ENCODE data around the gene NPRL2.

Gene NPRL2

GRCh38 chr3:50365080-50365841, 14.7 kb upstream of the NPRL2 start:
- Histone ChIP-seq H3K9me3 (ENCODE audit: insufficient read depth, low read length) (no peaks in the 10 kb centered on the region), H2AFZ (ENCODE audit: low read depth, low read length, severe bottlenecking) (peak overlapping the region; percentile 91), H4K20me1 (ENCODE audit: low read depth, low read length) (no peaks in the 10 kb centered on the region), H3K9me2 (replicated peaks; ENCODE audit: insufficient read depth, low read length) (no peaks in the 10 kb centered on the region), H3F3A (ENCODE audit: insufficient read depth) (no peaks in the 10 kb centered on the region), H3K4me2 (ENCODE audit: low read depth, low read length, poor library complexity, severe bottlenecking) (peak overlapping the region; percentile 73), H3K27me3 (ENCODE audit: low read length) (no peaks in the 10 kb centered on the region), H3K9ac (ENCODE audit: low read length) (peak overlapping the region; percentile 52), H3K36me3 (ENCODE audit: low read length) (no peaks in the 10 kb centered on the region), H3K27ac (ENCODE audit: low read depth, low read length) (no peak overlapping the region), H3K4me3 (ENCODE audit: insufficient read depth, low read length, poor library complexity, severe bottlenecking) (peak overlapping the region; percentile 49), H3K79me2 (ENCODE audit: insufficient read depth, low read length) (no peaks in the 10 kb centered on the region)
- TF ChIP-seq EZH2phosphoT487 (conservative IDR thresholded peaks at IDR 0.05; ENCODE audit: low read length) = no peak
- no peak for TF ChIP-seq CTCF (IDR thresholded peaks at IDR 0.05; ENCODE audit: insufficient read depth, low read length, poor library complexity, severe bottlenecking)

- Histone ChIP-seq H3K27ac (ENCODE audit: low read depth, low read length) (no peak overlapping the region), H3K27me3 (ENCODE audit: low read length) (no peaks in the 10 kb centered on the region), H4K20me1 (ENCODE audit: low read depth, low read length) (no peaks in the 10 kb centered on the region), H3K9me3 (ENCODE audit: insufficient read depth, low read length) (no peaks in the 10 kb centered on the region), H3K4me3 (ENCODE audit: insufficient read depth, low read length, poor library complexity, severe bottlenecking) (no peak overlapping the region), H2AFZ (ENCODE audit: low read depth, low read length, severe bottlenecking) (no peak overlapping the region), H3K4me2 (ENCODE audit: low read depth, low read length, poor library complexity, severe bottlenecking) (no peak overlapping the region), H3K9ac (ENCODE audit: low read length) (no peak overlapping the region), H3K9me2 (replicated peaks; ENCODE audit: insufficient read depth, low read length) (no peaks in the 10 kb centered on the region), H3F3A (ENCODE audit: insufficient read depth) (no peaks in the 10 kb centered on the region), H3K79me2 (ENCODE audit: insufficient read depth, low read length) (no peaks in the 10 kb centered on the region), H3K36me3 (ENCODE audit: low read length) (no peaks in the 10 kb centered on the region)
- TF ChIP-seq EZH2phosphoT487 (conservative IDR thresholded peaks at IDR 0.05; ENCODE audit: low read length) = no peak
- no peak for TF ChIP-seq CTCF (IDR thresholded peaks at IDR 0.05; ENCODE audit: insufficient read depth, low read length, poor library complexity, severe bottlenecking)
Measured at GRCh38 chr3:50364573-50365079, 14.1 kb upstream of the NPRL2 start.

GRCh38 chr3:50359760-50360110, 9.2 kb upstream of the NPRL2 start:
- Histone ChIP-seq H3K9me2 (replicated peaks; ENCODE audit: insufficient read depth, low read length) (no peaks in the 10 kb centered on the region), H3F3A (ENCODE audit: insufficient read depth) (no peaks in the 10 kb centered on the region), H3K9me3 (ENCODE audit: insufficient read depth, low read length) (no peaks in the 10 kb centered on the region), H3K79me2 (ENCODE audit: insufficient read depth, low read length) (peaks cover 29% of the 10 kb centered on the region), H3K36me3 (ENCODE audit: low read length) (no peaks in the 10 kb centered on the region), H3K27ac (ENCODE audit: low read depth, low read length) (no peak overlapping the region), H3K9ac (ENCODE audit: low read length) (peak overlapping the region; percentile 79; the same call in 1 of the 2 replicates), H3K4me2 (ENCODE audit: low read depth, low read length, poor library complexity, severe bottlenecking) (peak overlapping the region; percentile 73), H3K27me3 (ENCODE audit: low read length) (no peaks in the 10 kb centered on the region), H3K4me3 (ENCODE audit: insufficient read depth, low read length, poor library complexity, severe bottlenecking) (peak overlapping the region; percentile 49), H2AFZ (ENCODE audit: low read depth, low read length, severe bottlenecking) (peak overlapping the region; percentile 92), H4K20me1 (ENCODE audit: low read depth, low read length) (no peaks in the 10 kb centered on the region)
- no peak for TF ChIP-seq CTCF (IDR thresholded peaks at IDR 0.05; ENCODE audit: insufficient read depth, low read length, poor library complexity, severe bottlenecking)
- no peak for TF ChIP-seq EZH2phosphoT487 (conservative IDR thresholded peaks at IDR 0.05; ENCODE audit: low read length)

Measured in SU-DHL-6 (cell line).